HG03520 (cell line): ENCODE results near the gene OSBPL5.

Source experiments
- ATAC-seq: cut with Tn5 transposase; IDR thresholded peaks from one replicate; pipeline ENCODE4 v1.9.1; 2021; ENCODE audit warnings: mild to moderate bottlenecking, moderate library complexity; ENCODE audit not compliant: unreplicated experiment

The OSBPL5 gene

DNA sequence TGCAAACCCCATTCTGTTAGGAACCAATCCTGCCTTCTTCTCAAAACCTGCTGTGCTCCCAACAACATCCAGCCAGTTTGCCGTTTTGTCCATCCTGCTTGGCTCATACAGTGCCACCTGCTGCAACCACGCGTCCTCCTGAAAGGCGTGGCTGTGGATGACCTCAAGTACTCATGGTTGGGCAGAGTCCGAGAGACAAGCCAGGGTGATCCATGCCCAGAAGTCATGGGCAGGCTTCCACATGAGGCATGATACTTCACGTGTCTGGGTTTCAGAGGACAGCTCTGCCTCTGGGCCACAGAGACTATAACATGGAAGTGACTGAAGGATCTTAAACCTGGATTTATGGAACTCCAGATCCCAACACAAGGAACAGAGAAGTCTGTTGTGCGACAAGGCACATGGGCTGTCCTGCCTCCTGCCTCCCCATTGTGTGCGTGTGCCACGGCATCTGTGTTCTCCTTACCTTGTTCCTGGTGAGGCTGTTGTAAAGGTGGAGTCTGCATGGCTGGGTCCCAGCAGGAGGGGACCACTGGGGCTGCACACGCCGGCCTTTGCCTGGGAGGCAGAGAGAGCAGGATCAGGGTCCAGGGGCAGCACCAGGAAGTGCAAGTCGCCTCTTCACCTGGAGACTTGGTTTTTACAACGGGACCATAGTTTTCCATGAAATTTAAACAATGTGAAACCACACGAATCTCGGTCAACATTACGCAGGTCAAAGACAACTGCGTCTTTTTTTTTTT, 123.2 kb downstream of the OSBPL5 start:
- no peak for ATAC-seq

DNA sequence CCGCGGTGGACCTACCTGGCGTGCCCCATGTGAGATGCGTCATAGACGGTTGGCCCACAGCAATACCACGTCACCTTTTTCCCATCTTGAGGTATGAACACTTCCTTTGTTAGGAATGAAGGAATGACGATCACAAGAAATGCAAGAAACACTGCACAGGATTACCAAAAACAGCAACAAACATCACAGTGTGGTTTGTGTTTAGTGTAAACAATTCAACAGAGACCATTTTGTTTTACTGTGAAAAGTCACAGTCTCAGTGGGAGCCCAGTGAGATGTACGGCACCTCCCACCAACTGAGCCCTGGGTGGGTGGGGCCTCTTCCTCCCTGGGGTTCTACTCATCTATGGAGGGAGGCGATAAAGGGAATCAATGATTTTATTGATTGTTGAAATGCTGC, 124.2 kb downstream of the OSBPL5 start:
- no peak for ATAC-seq

DNA sequence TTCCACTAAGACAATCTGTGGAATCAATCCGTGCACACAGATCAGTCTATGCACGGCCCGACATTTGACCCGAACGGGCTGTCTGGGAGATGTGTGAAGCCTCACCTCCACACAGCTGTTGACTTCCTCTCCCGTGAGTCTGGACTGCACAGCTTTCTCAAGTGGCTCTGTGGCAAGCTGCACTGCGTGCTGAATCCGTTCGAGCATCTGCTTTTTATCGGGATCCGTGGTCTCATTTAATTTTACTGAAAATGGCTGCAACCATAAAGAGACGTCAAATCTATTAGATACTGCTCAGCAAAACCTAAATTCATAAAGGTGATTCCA, 127.2 kb downstream of the OSBPL5 start:
- ATAC-seq = no peak
